HPDE6-E6E7 (cell line): Measurements from ENCODE around the gene HTR3C.

Experiments
- DNase-seq: peaks from one replicate; pipeline ENCODE4 v3.0.0; 2011; ENCODE audit warnings: missing footprints; ENCODE audit errors: extremely low spot score

HTR3C gene

GRCh38 chr3:184092199-184092598 lies 39.4 kb downstream of the HTR3C start:
- no peak for DNase-seq

- no peak for DNase-seq
Measured at GRCh38 chr3:184096811-184097383, 44.0 kb downstream of the HTR3C start, which contains the start of gene HTR3E. TSS of gene HTR3E (plus strand) at chr3:184097064. CDS start at chr3:184097530, 466 bp downstream.

- no peak for DNase-seq
Measured at GRCh38 chr3:184097556-184097955, 44.7 kb downstream of the HTR3C start.

GRCh38 chr3:184099806-184100686 lies 47.2 kb downstream of the HTR3C start:
- no peak for DNase-seq
